KMS-11 (cell line): ENCODE measurements around the gene CD276.

ENCODE experiments used
- H2AFZ ChIP-seq: fragments of 200-600 bp; sonication (generic); 2 replicates; pipeline ENCODE4 v1.6.1; 2016; ENCODE audit warnings: antibody characterized with exemption, mixed run types, low read depth
- H3K27ac ChIP-seq: fragments of 200-600 bp; sonication (generic); 2 replicates; pipeline ENCODE4 v1.6.1; 2016; ENCODE audit warnings: mild to moderate bottlenecking, mixed run types
- H3K27me3 ChIP-seq: fragments of 200-600 bp; sonication (generic); 2 replicates; pipeline ENCODE4 v1.6.1; 2017; ENCODE audit warnings: mild to moderate bottlenecking, low read depth, mixed run types, moderate library complexity; ENCODE audit not compliant: insufficient read depth
- H3K36me3 ChIP-seq: fragments of 200-600 bp; sonication (generic); 2 replicates; pipeline ENCODE4 v1.6.1; 2017; ENCODE audit warnings: mild to moderate bottlenecking, mixed run types; ENCODE audit not compliant: insufficient read depth
- H3K4me1 ChIP-seq: fragments of 200-600 bp; sonication (generic); 2 replicates; pipeline ENCODE4 v1.6.1; 2016; ENCODE audit warnings: mild to moderate bottlenecking, low read depth, mixed run types; ENCODE audit not compliant: poor library complexity, severe bottlenecking
- H3K4me2 ChIP-seq: fragments of 200-600 bp; sonication (generic); 2 replicates; pipeline ENCODE4 v1.7.0; 2016; ENCODE audit warnings: mild to moderate bottlenecking, mixed run types
- H3K4me3 ChIP-seq: fragments of 200-600 bp; sonication (generic); IDR thresholded peaks from 2 replicates; pipeline ENCODE4 v1.6.1; 2017; ENCODE audit warnings: low read depth, low read length, mixed read lengths; ENCODE audit not compliant: insufficient read depth
- H3K79me2 ChIP-seq: fragments of 200-600 bp; sonication (generic); 2 replicates; pipeline ENCODE4 v1.6.1; 2016; ENCODE audit warnings: low read depth, mixed run types; ENCODE audit not compliant: insufficient read depth
- H3K9ac ChIP-seq: fragments of 200-600 bp; sonication (generic); 2 replicates; pipeline ENCODE4 v1.6.1; 2016; ENCODE audit warnings: mild to moderate bottlenecking, mixed run types
- H4K20me1 ChIP-seq: fragments of 200-600 bp; sonication (generic); 2 replicates; pipeline ENCODE4 v1.6.1; 2016; ENCODE audit warnings: mild to moderate bottlenecking, mixed run types; ENCODE audit not compliant: insufficient read depth
- CTCF ChIP-seq: fragments of 200-600 bp; sonication (generic); conservative IDR thresholded peaks from 2 replicates; pipeline ENCODE4 v1.6.1; 2017; ENCODE audit warnings: low read depth, mild to moderate bottlenecking, antibody characterized with exemption, low read length, moderate library complexity, mixed read lengths

Gene CD276

DNA sequence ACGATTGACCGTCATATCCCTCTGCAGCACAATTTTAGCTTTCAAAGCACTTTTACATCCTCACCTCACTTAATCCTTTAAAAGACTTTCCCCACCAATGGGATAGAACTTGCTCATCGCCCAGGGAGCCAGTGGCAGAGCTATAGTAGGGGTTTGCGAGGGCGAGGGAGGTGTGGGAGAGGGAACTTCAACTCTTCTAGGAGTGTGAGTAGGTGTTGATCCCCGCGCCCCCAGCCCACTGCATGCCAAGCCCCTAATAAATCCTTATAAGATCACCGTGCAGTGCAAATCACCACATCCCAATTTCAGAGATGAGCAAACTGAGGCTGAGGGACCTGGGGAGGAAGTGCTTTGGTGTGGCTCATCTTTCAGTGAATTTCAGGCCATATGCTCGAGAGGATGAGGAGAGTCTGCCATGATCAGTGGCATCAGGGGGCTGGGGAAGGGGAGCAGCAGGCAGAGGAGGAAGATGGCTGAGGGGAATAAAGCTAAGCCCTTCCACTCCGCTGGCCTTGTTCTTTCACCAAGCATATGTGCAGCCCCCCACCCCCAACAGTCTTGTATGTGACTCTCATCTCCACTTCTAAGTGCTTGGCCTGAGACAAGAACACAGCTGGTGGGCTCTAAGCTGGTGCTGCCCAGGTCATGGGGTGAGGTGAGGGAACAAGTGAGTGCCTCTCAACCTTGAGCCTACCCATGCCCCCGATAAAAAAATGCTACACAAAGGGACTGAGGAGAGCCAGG is 63.8 kb downstream of the CD276 start:
- Histone ChIP-seq H3K79me2 (no peaks in the 10 kb centered on the region), H3K4me1 (no peaks in the 10 kb centered on the region), H3K36me3 (no peaks in the 10 kb centered on the region), H3K4me2 (no peak overlapping the region), H4K20me1 (no peaks in the 10 kb centered on the region), H3K27ac (no peak overlapping the region), H3K9ac (no peak overlapping the region), H2AFZ (no peak overlapping the region), H3K27me3 (peaks cover 17% of the 10 kb centered on the region), H3K4me3 (no peak overlapping the region)
- no peak for TF ChIP-seq CTCF

- H3K4me3 ChIP-seq: no peak overlapping the region
- H2AFZ ChIP-seq: no peak overlapping the region
- no peak overlapping the region for H3K9ac ChIP-seq
- no peak for TF ChIP-seq CTCF
- no peaks in the 10 kb centered on the region for H3K36me3 ChIP-seq
- H3K4me2 ChIP-seq: no peak overlapping the region
- H3K27me3 ChIP-seq: peaks cover 17% of the 10 kb centered on the region
- H4K20me1 ChIP-seq: no peaks in the 10 kb centered on the region
- no peaks in the 10 kb centered on the region for H3K79me2 ChIP-seq
- no peak overlapping the region for H3K27ac ChIP-seq
- H3K4me1 ChIP-seq: no peaks in the 10 kb centered on the region
Observed at GRCh38 chr15:73748730-73749129, 64.5 kb downstream of the CD276 start.

DNA sequence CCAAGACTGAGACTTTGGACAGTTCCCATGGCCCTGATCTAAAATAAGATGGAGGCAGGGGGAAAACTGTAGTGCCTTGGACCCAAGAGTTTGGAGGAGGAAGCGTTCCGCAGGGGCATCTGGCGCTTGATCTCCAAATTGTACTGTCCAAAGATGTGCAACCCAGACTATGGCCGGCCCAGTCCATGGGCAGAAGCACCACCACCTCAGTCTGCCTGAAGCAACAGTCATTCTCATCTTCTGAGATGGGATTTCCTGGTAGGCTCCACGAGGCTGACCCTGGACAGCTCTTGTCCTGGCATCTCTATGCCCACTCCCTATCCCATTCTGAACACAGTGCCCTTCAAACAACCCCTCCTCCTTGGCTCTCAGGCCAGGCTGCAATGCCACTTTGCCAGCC is 65.3 kb downstream of the CD276 start:
- no peak for TF ChIP-seq CTCF
- H3K4me3 ChIP-seq: no peak overlapping the region
- H3K27ac ChIP-seq: no peak overlapping the region
- H4K20me1 ChIP-seq: no peaks in the 10 kb centered on the region
- H2AFZ ChIP-seq: no peak overlapping the region
- no peaks in the 10 kb centered on the region for H3K4me1 ChIP-seq
- no peak overlapping the region for H3K9ac ChIP-seq
- no peak overlapping the region for H3K4me2 ChIP-seq
- H3K36me3 ChIP-seq: no peaks in the 10 kb centered on the region
- H3K79me2 ChIP-seq: no peaks in the 10 kb centered on the region
- peaks cover 17% of the 10 kb centered on the region for H3K27me3 ChIP-seq

GRCh38 chr15:73749971-73750370 is 65.8 kb downstream of the CD276 start:
- H3K4me2 ChIP-seq: no peak overlapping the region
- H3K4me3 ChIP-seq: no peak overlapping the region
- H3K79me2 ChIP-seq: no peaks in the 10 kb centered on the region
- no peaks in the 10 kb centered on the region for H3K4me1 ChIP-seq
- H2AFZ ChIP-seq: no peak overlapping the region
- peaks cover 17% of the 10 kb centered on the region for H3K27me3 ChIP-seq
- no peaks in the 10 kb centered on the region for H3K36me3 ChIP-seq
- H3K9ac ChIP-seq: no peak overlapping the region
- TF ChIP-seq CTCF: no peak
- no peak overlapping the region for H3K27ac ChIP-seq
- no peaks in the 10 kb centered on the region for H4K20me1 ChIP-seq
